HG03103 (cell line): ENCODE results near the gene OR4A16.

ENCODE experiments used
- ATAC-seq: cut with Tn5 transposase; IDR thresholded peaks from one replicate; pipeline ENCODE4 v1.9.1; 2021; ENCODE audit warnings: low read depth; ENCODE audit not compliant: unreplicated experiment

The OR4A16 gene

GRCh38 chr11:55342901-55343300 is at the start of gene OR4A16:
TSS of gene OR4A16 (plus strand) at chr11:55343201. CDS start at chr11:55343201, 0 bp downstream.
- ATAC-seq = no peak

- ATAC-seq = no peak
These were observed 18.5 kb upstream of the OR4A16 start for GRCh38 chr11:55324500-55324899.

- no peak for ATAC-seq
These were observed 2.3 kb downstream of the OR4A16 start for GRCh38 chr11:55345306-55345705.

GRCh38 chr11:55349032-55349431 is 6.0 kb downstream of the OR4A16 start:
- no peak for ATAC-seq

- no peak for ATAC-seq
These were observed 14.7 kb downstream of the OR4A16 start for GRCh38 chr11:55357560-55358184.

GRCh38 chr11:55367674-55368073 is 24.7 kb downstream of the OR4A16 start, which contains the start of gene OR4A15:
TSS of gene OR4A15 (plus strand) at chr11:55367974. CDS start at chr11:55367974, 0 bp downstream.
- ATAC-seq = no peak
